Adipocyte (in vitro differentiated cells): ENCODE results near the gene HSD17B11.
"Not testable (repeated sequence)": the region's sequence is repeated elsewhere in the genome, so short reads cannot be mapped to it uniquely, and the experiment has no call there.

Experiments
- DNase-seq: peaks from one replicate; pipeline ENCODE4 v3.0.0-alpha.2; 2015; ENCODE audit warnings: low read depth
- H3K27me3 ChIP-seq: replicated peaks from 2 replicates; pipeline ENCODE4 v1.7.0; 2013; ENCODE audit warnings: mild to moderate bottlenecking, low read length, moderate library complexity; ENCODE audit not compliant: control insufficient read depth, insufficient read depth
- H3K36me3 ChIP-seq: 2 replicates; pipeline ENCODE4 v1.7.0; 2013; ENCODE audit warnings: low read length, mild to moderate bottlenecking, moderate library complexity; ENCODE audit not compliant: control insufficient read depth, insufficient read depth, severe bottlenecking
- H3K4me1 ChIP-seq: 2 replicates; pipeline ENCODE4 v1.7.0; 2013; ENCODE audit warnings: mild to moderate bottlenecking, low read length, moderate library complexity; ENCODE audit not compliant: control insufficient read depth, insufficient read depth
- H3K4me3 ChIP-seq: 2 replicates; pipeline ENCODE4 v1.7.0; 2013; ENCODE audit warnings: mild to moderate bottlenecking, low read length, moderate library complexity
- H3K9ac ChIP-seq: 2 replicates; pipeline ENCODE4 v1.7.0; 2013; ENCODE audit warnings: mild to moderate bottlenecking, low read length, moderate library complexity
- H3K9me3 ChIP-seq: 2 replicates; pipeline ENCODE4 v1.7.0; 2013; ENCODE audit warnings: mild to moderate bottlenecking, low read length, moderate library complexity; ENCODE audit not compliant: control insufficient read depth

HSD17B11 gene

DNA sequence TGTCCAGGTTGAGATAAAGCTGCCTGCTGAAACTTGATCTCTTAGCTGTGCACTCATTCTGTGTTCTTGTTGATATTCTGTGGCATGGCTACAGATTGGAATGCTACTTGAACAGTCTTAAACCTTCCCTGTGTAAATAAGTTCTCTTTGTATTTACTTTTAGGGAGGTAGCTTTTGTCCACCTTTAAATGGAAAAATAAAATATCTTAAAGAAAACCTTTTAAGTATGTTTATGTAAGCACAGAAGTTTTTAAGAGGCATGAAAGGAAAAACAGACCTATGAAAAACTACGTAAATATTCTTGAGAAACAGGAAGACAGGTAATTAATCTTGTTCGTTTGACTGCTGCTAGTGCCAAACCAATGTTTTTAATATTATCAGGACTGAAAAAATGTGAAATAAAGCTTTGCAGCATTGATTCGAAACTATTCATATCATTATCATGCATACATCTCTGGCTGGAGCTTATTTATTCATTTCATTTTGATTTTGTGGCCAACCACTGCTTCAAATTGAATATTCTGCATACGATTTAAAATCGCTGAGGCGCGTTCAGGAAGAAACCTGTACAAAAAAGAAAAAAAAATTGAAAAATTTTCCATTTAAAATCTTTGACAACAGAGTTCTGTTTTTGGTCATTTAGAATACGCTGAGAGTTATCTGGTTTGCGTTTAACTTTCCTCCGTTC is 86.1 kb downstream of the HSD17B11 start:
- H3K4me3 ChIP-seq: no peak overlapping the region

DNA sequence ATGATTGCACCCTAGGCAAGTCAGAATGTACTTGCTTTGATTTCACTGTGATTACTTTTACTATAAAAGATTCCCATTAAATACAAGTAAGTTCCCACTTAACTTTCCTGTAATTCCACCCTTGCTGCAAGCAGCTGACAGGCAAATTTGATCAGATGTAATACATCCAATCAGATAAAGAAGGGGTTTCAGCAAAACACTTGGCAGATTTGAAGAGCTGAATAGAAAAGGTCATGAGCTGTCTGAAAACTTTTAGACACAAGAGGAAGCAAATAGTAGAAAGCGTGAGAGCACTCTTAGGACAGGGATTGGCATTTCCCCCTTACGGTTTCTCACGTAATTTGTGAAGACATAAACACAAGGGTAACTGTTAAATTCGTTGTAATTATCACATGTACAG is 91.1 kb downstream of the HSD17B11 start:
- Histone ChIP-seq H3K4me3 (no peak overlapping the region), H3K27me3 (no peaks in the 10 kb centered on the region), H3K4me1 (peaks cover 6% of the 10 kb centered on the region), H3K36me3 (no peaks in the 10 kb centered on the region), H3K9ac (no peak overlapping the region), H3K9me3 (no peaks in the 10 kb centered on the region)
- DNase-seq: no peak

More for the DNA sequence above, 86.1 kb downstream of the HSD17B11 start:
- H3K36me3 ChIP-seq: no peaks in the 10 kb centered on the region
- H3K27me3 ChIP-seq: no peaks in the 10 kb centered on the region
- no peak overlapping the region for H3K9ac ChIP-seq
- H3K9me3 ChIP-seq: no peaks in the 10 kb centered on the region
- peaks cover 9% of the 10 kb centered on the region for H3K4me1 ChIP-seq
- peak; percentile 25 for DNase-seq

DNA sequence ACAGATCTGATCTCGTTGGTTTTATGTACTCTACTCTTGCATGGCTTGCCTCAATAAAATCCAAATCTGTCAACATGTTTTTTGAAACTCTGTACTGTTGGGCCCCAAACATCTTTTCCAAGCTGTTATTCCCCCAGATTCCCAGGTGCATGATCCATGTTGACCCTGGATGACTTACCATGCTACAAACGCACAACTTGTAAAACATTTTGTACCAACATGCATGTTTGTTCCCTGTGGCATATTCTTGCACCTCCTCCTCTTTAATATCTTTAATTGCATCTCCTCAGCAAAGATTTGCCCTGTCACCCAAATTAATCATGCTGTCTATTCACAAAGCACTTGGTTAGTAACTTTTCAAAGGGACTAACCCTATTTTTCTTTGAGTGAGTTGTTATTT is 92.6 kb downstream of the HSD17B11 start:
- DNase-seq: no peak
- Histone ChIP-seq H3K4me3 (no peak overlapping the region), H3K9ac (no peak overlapping the region), H3K27me3 (no peaks in the 10 kb centered on the region), H3K4me1 (peaks cover 6% of the 10 kb centered on the region), H3K36me3 (no peaks in the 10 kb centered on the region), H3K9me3 (peaks cover 7% of the 10 kb centered on the region)

DNA sequence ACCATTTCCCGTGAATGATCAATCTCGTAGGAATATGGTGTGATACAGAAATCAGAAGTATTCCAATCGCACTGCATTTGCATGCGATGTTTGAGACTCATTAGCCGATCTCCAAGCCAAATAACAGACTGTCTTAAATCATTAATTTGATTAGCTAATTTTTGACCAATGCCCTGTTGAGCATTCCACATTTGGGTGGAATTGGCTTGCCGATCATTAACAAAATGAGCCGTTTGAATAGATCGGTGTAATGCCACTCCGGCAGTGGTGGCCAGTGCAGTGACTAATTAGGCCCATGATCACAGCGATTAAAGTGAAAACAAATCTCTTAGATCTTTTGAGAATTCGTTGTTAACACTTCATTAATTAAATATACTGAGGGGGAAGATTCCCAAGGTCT is 96.1 kb downstream of the HSD17B11 start:
- not testable (repeated sequence) for H3K9ac ChIP-seq, H3K36me3 ChIP-seq, H3K4me3 ChIP-seq, H3K27me3 ChIP-seq, DNase-seq, H3K4me1 ChIP-seq
- H3K9me3 ChIP-seq: peaks cover 12% of the 10 kb centered on the region

DNA sequence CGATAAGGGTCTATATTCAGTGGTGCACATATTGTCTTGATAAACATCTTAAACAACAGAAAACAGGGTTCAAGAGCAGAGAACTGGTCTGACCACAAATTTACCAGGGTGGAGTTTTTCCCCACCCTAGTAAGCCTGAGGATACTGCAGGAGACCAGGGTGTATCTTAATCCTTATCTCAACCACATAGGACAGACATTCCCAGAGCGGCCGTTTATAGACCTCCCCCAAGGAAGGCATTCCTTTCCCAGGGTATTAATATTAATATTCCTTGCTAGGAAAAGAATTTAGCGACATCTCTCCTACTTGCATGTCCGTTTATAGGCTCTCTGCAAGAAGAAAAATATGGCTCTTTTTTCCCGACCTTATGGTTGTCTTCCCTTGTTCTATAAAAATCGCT is 97.1 kb downstream of the HSD17B11 start:
- H3K27me3 ChIP-seq, DNase-seq, H3K36me3 ChIP-seq, H3K4me3 ChIP-seq, H3K9ac ChIP-seq, H3K4me1 ChIP-seq: not testable (repeated sequence)
- peaks cover 12% of the 10 kb centered on the region for H3K9me3 ChIP-seq

DNA sequence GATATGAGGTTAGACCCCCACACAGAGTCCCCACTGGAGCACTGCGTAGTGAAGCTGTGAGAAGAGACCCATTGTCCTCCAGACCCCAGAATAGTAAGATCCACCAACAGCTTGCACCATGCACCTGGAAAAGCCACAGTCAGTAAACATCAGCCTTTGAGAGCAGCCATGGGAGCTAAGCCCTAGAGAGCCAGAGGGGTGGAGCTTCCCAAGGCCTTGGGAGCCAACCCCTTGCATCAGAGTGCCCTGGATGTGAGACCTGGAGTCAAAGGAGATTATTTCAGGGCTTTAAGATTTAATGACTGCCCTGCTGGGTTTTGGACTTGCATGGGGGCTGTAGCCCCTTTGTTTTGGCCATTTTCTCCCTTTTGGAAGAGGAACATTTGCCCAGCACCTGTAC is 104.0 kb downstream of the HSD17B11 start:
- no peak overlapping the region for H3K9ac ChIP-seq
- no peaks in the 10 kb centered on the region for H3K4me1 ChIP-seq
- no peak for DNase-seq
- peaks cover 4% of the 10 kb centered on the region for H3K9me3 ChIP-seq
- H3K4me3 ChIP-seq: no peak overlapping the region
- H3K27me3 ChIP-seq: no peaks in the 10 kb centered on the region
- no peaks in the 10 kb centered on the region for H3K36me3 ChIP-seq
